Natural killer cell (primary cell): ENCODE results near the gene KAT8. TPM values are rescaled to one million over a fixed set of nuclear protein-coding genes. Genes with fewer than 3 reads are reported as not detected.

Experiments
- ATAC-seq, 3 donors: fragments of 150-1000 bp in 2 of 3; fragments of 200-7000 bp in 1 of 3; cut with Tn5 transposase; 1 replicate in 1 of 3; 2 replicates in 2 of 3; pipeline ENCODE4 v1.10.0; 2021; ENCODE audit warnings: mild to moderate bottlenecking in 2 of 3, moderate library complexity in 2 of 3
- DNase-seq, 2 donors: peaks; one replicate each; pipeline versions ENCODE4 v3.0.0 to v3.0.0-alpha.2; 2013 to 2021; ENCODE audit warnings: mixed read lengths in 1 of 2
- H3K27ac ChIP-seq: one replicate; pipeline ENCODE4 v1.5.1; 2013; ENCODE audit warnings: mild to moderate bottlenecking, low read length
- H3K27me3 ChIP-seq: one replicate; pipeline ENCODE4 v1.6.1; 2013; ENCODE audit warnings: low read length; ENCODE audit not compliant: control insufficient read depth, insufficient read depth
- H3K36me3 ChIP-seq: one replicate; pipeline ENCODE4 v1.6.1; 2013; ENCODE audit warnings: low read length; ENCODE audit not compliant: control insufficient read depth, insufficient read depth
- H3K4me1 ChIP-seq: one replicate; pipeline ENCODE4 v1.6.1; 2013; ENCODE audit warnings: low read length; ENCODE audit not compliant: control insufficient read depth, insufficient read depth
- H3K4me3 ChIP-seq: one replicate; pipeline ENCODE4 v1.5.1; 2013; ENCODE audit warnings: low read length
- H3K9me3 ChIP-seq: one replicate; pipeline ENCODE4 v1.6.1; 2013; ENCODE audit warnings: low read length; ENCODE audit not compliant: control insufficient read depth, insufficient read depth
- H3K27ac Mint-ChIP-seq, 2 donors: one replicate each; pipeline ENCODE4 v1.8.0; 2022; ENCODE audit warnings: mild to moderate bottlenecking in 2 of 2, mixed read lengths in 2 of 2, moderate library complexity in 1 of 2
- H3K27me3 Mint-ChIP-seq, 2 donors: one replicate each; pipeline ENCODE4 v1.8.0; 2022; ENCODE audit warnings: low read depth in 2 of 2, mixed read lengths in 2 of 2
- H3K36me3 Mint-ChIP-seq: one replicate; pipeline ENCODE4 v1.8.0; 2022; ENCODE audit warnings: mixed read lengths
- H3K4me1 Mint-ChIP-seq, 2 donors: one replicate each; pipeline ENCODE4 v1.8.0; 2022; ENCODE audit warnings: mixed read lengths in 2 of 2
- H3K4me3 Mint-ChIP-seq: one replicate; pipeline ENCODE4 v1.8.0; 2022; ENCODE audit warnings: mild to moderate bottlenecking, moderate library complexity, mixed read lengths
- H3K9me3 Mint-ChIP-seq, 2 donors: one replicate each; pipeline ENCODE4 v1.8.0; 2022; ENCODE audit warnings: mixed read lengths in 2 of 2
- WGBS: methylation state at CpG from one replicate; pipeline ENCODE4 v1.1.7; 2013; ENCODE audit warnings: missing lambda C conversion rate; ENCODE audit not compliant: insufficient coverage; 5-methylcytosine and 5-hydroxymethylcytosine counted together
- intact Hi-C: fragments of 100-400 bp; cut with micrococcal nuclease; formaldehyde crosslinking; loops from one replicate; pipeline ENCODE4 v1.14.2; 2022
- total RNA-seq, 4 donors: library from RNA; stranded (reverse); fragments of 120-200 nt in 1 of 4; gene quantifications; one replicate each; pipeline versions ENCODE4 v1.2.3 to v1.2.4, GENCODE V29; 2013 to 2022
- TF ChIP-seq, protein P1 (sequence below): fragments of 200-600 bp; IDR thresholded peaks from one replicate; pipeline ENCODE4 v1.8.0; 2022; ENCODE audit warnings: antibody characterized with exemption

Gene KAT8
- total RNA-seq, 3 donors from 2014 or later (not counting 1 experiment from before 2014, with no cell fraction given): 90.6 to 101 (median 93.4) TPM

DNA sequence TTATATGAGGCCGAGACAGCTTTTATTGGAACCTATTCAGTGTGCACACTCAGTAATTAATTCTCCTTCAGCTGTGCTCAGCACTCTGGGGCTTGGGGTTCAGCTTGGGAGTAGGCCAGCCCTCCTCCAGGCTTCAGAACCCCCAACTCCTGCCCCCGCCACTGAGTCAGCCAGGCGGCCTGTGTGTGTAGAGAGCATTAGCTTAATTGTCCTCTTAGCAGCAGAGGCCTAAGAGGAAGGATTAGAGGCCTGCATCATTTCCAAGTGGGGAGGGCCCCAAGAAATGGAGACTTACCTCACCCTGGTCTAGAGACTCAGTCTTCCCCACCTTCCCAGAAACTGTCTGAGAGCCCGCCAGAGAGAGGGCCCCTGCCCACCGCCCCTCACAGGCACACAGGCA lies 29.5 kb upstream of the KAT8 start:
- H3K27ac ChIP-seq: no peak overlapping the region
- H3K36me3 ChIP-seq: peaks cover 41% of the 10 kb centered on the region
- peaks cover 0 to 12% of the 10 kb centered on the region in 2 donors for H3K4me1 Mint-ChIP-seq
- intact Hi-C loops: no loop called here
- H3K9me3 ChIP-seq: no peaks in the 10 kb centered on the region
- no peak overlapping the region for H3K27ac Mint-ChIP-seq
- no peaks in the 10 kb centered on the region for H3K4me1 ChIP-seq
- H3K4me3 Mint-ChIP-seq: no peak overlapping the region
- no peaks in the 10 kb centered on the region for H3K27me3 ChIP-seq
- no peaks in the 10 kb centered on the region for H3K27me3 Mint-ChIP-seq
- H3K9me3 Mint-ChIP-seq: no peaks in the 10 kb centered on the region
- DNase-seq: no peak
- WGBS: 93% methylated on average over 4 of the region's 5 CpGs
- no peaks in the 10 kb centered on the region for H3K36me3 Mint-ChIP-seq
- TF ChIP-seq, protein P1, sequence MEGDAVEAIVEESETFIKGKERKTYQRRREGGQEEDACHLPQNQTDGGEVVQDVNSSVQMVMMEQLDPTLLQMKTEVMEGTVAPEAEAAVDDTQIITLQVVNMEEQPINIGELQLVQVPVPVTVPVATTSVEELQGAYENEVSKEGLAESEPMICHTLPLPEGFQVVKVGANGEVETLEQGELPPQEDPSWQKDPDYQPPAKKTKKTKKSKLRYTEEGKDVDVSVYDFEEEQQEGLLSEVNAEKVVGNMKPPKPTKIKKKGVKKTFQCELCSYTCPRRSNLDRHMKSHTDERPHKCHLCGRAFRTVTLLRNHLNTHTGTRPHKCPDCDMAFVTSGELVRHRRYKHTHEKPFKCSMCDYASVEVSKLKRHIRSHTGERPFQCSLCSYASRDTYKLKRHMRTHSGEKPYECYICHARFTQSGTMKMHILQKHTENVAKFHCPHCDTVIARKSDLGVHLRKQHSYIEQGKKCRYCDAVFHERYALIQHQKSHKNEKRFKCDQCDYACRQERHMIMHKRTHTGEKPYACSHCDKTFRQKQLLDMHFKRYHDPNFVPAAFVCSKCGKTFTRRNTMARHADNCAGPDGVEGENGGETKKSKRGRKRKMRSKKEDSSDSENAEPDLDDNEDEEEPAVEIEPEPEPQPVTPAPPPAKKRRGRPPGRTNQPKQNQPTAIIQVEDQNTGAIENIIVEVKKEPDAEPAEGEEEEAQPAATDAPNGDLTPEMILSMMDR: no peak
- H3K4me3 ChIP-seq: no peak overlapping the region
- ATAC-seq: no peak

- H3K4me1 Mint-ChIP-seq: peaks cover 0 to 12% of the 10 kb centered on the region in 2 donors
- DNase-seq (no peak), ATAC-seq (no peak)
- H3K36me3 Mint-ChIP-seq: no peaks in the 10 kb centered on the region
- TF ChIP-seq, protein P1: no peak
- intact Hi-C loops: no loop called here
- H3K9me3 Mint-ChIP-seq: no peaks in the 10 kb centered on the region
- 92% methylated on average over 15 of the region's 15 CpGs for WGBS
- no peak within 1 kb of the TSS for H3K27ac ChIP-seq
- H3K27ac Mint-ChIP-seq: no peak within 1 kb of the TSS
- no peak within 1 kb of the TSS for H3K4me3 Mint-ChIP-seq
- peaks cover 5% of the 10 kb centered on the region for H3K4me1 ChIP-seq
- no peaks in the 10 kb centered on the region for H3K9me3 ChIP-seq
- no peak within 1 kb of the TSS for H3K4me3 ChIP-seq
- H3K27me3 Mint-ChIP-seq: no peaks in the 10 kb centered on the region
- peaks cover 37% of the 10 kb centered on the region for H3K36me3 ChIP-seq
- H3K27me3 ChIP-seq: no peaks in the 10 kb centered on the region
Observed at GRCh38 chr16:31088459-31089183, 28.8 kb upstream of the KAT8 start, which contains the start of gene PRSS53. Gene PRSS53 (minus strand): TSS chr16:31088943. CDS start chr16:31088809, 134 bp downstream.

DNA sequence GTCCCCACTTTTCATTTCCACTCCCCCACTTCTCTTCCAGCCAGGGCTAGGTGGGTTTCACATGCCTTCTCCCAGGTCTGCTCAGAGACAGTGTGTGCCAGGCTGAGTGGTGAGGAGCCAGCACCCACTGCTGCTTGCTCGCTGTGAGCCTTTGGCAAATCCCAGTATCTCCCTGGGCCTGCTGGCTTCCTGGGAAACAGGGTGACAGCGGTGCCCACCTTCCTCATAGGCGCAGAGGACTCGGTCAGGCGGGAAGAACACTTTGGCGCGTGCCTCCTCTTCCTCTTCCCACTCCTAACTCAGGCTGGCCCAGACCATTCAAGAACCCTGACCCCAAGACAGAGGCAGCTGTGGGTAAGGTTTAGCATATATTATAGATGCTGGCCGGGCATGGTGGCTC lies 28.3 kb upstream of the KAT8 start:
- Mint-ChIP-seq H3K27ac (no peak overlapping the region), H3K9me3 (no peaks in the 10 kb centered on the region), H3K4me1 (peaks cover 5 to 17% of the 10 kb centered on the region in 2 donors), H3K36me3 (no peaks in the 10 kb centered on the region), H3K27me3 (no peaks in the 10 kb centered on the region), H3K4me3 (no peak overlapping the region)
- 97% methylated on average over 8 of the region's 8 CpGs for WGBS
- intact Hi-C loops: no loop called here
- no peak for DNase-seq
- H3K36me3 ChIP-seq: peaks cover 32% of the 10 kb centered on the region
- no peak overlapping the region for H3K27ac ChIP-seq
- no peak overlapping the region for H3K4me3 ChIP-seq
- peaks cover 10% of the 10 kb centered on the region for H3K4me1 ChIP-seq
- TF ChIP-seq, protein P1: no peak
- no peaks in the 10 kb centered on the region for H3K9me3 ChIP-seq
- no peak for ATAC-seq
- H3K27me3 ChIP-seq: no peaks in the 10 kb centered on the region
